HepG2 (cell line): ENCODE measurements around the gene ACAT2. TPM values are rescaled to one million over a fixed set of nuclear protein-coding genes. Genes with fewer than 3 reads are reported as not detected.

Experiments
- ATAC-seq: fragments of 200-7000 bp; cut with Tn5 transposase; 3 replicates; pipeline ENCODE4 v1.9.1; 2020; ENCODE audit warnings: mild to moderate bottlenecking, moderate library complexity
- BruUV-seq: library from RNA; stranded (reverse); fragments of 400-500 nt; replicated peaks from 2 replicates; lab custom pipeline; 2021; lab: Mats Ljungman, UMichigan
- CTCF ChIA-PET: fragments of 300-600 bp; formaldehyde crosslinking; extraction: SDS; loops from one replicate; lab custom pipeline; 2021; ENCODE audit warnings: low total read pairs, inconsistent platforms, low intra/inter-chr PET ratio; lab: Yijun Ruan, JAX
- POLR2A ChIA-PET: fragments of 350-600 bp; sonication (Branson Sonifier 250); formaldehyde crosslinking; loops from one replicate; lab custom pipeline; 2020; ENCODE audit warnings: antibody characterized with exemption, inconsistent platforms; lab: Yijun Ruan, JAX
- DNase-seq: peaks from one replicate; pipeline ENCODE4 v3.0.0-alpha.2; 2015; ENCODE audit warnings: low spot score
- FAIRE-seq: peaks from 3 replicates; lab custom pipeline; 2011; peaks lifted over from hg19 to GRCh38; lab: Jason Lieb, UNC
- H2AFZ ChIP-seq: one replicate; pipeline ENCODE4 v1.6.1; 2011; ENCODE audit warnings: low read length, inconsistent platforms
- H3K27ac ChIP-seq: fragments of 300-600 bp; 3 replicates; pipeline ENCODE4 v1.8.0; 2011; ENCODE audit warnings: mixed run types, mild to moderate bottlenecking, mixed read lengths, low read length, inconsistent platforms; ENCODE audit not compliant: insufficient read depth; ENCODE audit errors: extremely low read length
- H3K27me3 ChIP-seq, 2 experiments: fragments of 200-600 bp in 1 of 2; 2 replicates in 1 of 2; 3 replicates in 1 of 2; pipeline versions ENCODE4 v1.6.0 to v1.8.0; 2011; ENCODE audit warnings: low read length in 2 of 2, mild to moderate bottlenecking in 2 of 2, moderate library complexity in 2 of 2, inconsistent platforms in 1 of 2; ENCODE audit not compliant: insufficient read depth in 2 of 2, control insufficient read depth in 1 of 2
- H3K36me3 ChIP-seq, 2 experiments: fragments of 200-600 bp in 1 of 2; replicated peaks in 1 of 2; 2 replicates in 1 of 2; 3 replicates in 1 of 2; pipeline versions ENCODE4 v1.5.1 to v1.8.0; 2011; ENCODE audit warnings: low read length in 2 of 2, inconsistent platforms in 1 of 2; ENCODE audit not compliant: insufficient read depth in 2 of 2, control insufficient read depth in 1 of 2
- H3K4me1 ChIP-seq: 2 replicates; pipeline ENCODE4 v1.5.1; 2012; ENCODE audit warnings: low read length, inconsistent platforms; ENCODE audit not compliant: insufficient read depth
- H3K4me2 ChIP-seq: 2 replicates; pipeline ENCODE4 v1.6.0; 2011; ENCODE audit warnings: low read depth, low read length, inconsistent platforms
- H3K4me3 ChIP-seq, 3 experiments: fragments of 200-600 bp in 1 of 3; sonication (generic), shearing (Covaris generic) in 1 of 3; replicated peaks in 1 of 3; 2 replicates each; pipeline ENCODE4 v1.5.1; 2011 to 2016; ENCODE audit warnings: low read length in 3 of 3, inconsistent platforms in 2 of 3, low read depth in 2 of 3, mild to moderate bottlenecking in 2 of 3, control low read depth in 1 of 3, mixed read lengths in 1 of 3; ENCODE audit not compliant: insufficient read depth in 1 of 3
- H3K79me2 ChIP-seq: one replicate; pipeline ENCODE4 v1.6.1; 2011; ENCODE audit warnings: low read length, inconsistent platforms; ENCODE audit not compliant: insufficient read depth
- H3K9ac ChIP-seq: 2 replicates; pipeline ENCODE4 v1.6.0; 2011; ENCODE audit warnings: mild to moderate bottlenecking, low read depth, low read length, inconsistent platforms; ENCODE audit not compliant: insufficient read depth
- H3K9me3 ChIP-seq: 2 replicates; pipeline ENCODE4 v1.5.1; 2012; ENCODE audit warnings: mild to moderate bottlenecking, low read length
- H4K20me1 ChIP-seq: 2 replicates; pipeline ENCODE4 v1.6.0; 2011; ENCODE audit warnings: inconsistent platforms, mild to moderate bottlenecking, low read length, moderate library complexity; ENCODE audit not compliant: insufficient read depth
- AHR ChIP-seq: IDR thresholded peaks from 2 replicates; pipeline ENCODE4 v1.6.1; 2018; ENCODE audit warnings: missing genetic modification reagents, missing compliant biosample characterization
- CERS6 ChIP-seq: sonication (generic); formaldehyde crosslinking; IDR thresholded peaks from 2 replicates; pipeline ENCODE4 v1.5.0; 2020; ENCODE audit warnings: missing genetic modification reagents
- FOXK2 ChIP-seq: fragments of 450-650 bp; IDR thresholded peaks from 2 replicates; pipeline ENCODE4 v1.6.1; 2016
- GTF3A ChIP-seq: sonication (generic); formaldehyde crosslinking; conservative IDR thresholded peaks from 2 replicates; pipeline ENCODE4 v1.4.0; 2020; ENCODE audit warnings: mild to moderate bottlenecking, missing genetic modification reagents
- HMGXB4 ChIP-seq, 2 experiments: sonication (generic) in 1 of 2; formaldehyde crosslinking in 1 of 2; IDR thresholded peaks; 2 replicates each; pipeline versions ENCODE4 v1.4.0 to v1.6.1; 2018 to 2020; ENCODE audit warnings: missing genetic modification reagents in 2 of 2, borderline replicate concordance in 1 of 2, low read depth in 1 of 2, mild to moderate bottlenecking in 1 of 2, missing biosample characterization in 1 of 2
- HOXA5 ChIP-seq: sonication (generic); formaldehyde crosslinking; IDR thresholded peaks from 2 replicates; pipeline ENCODE4 v1.4.0; 2020; ENCODE audit warnings: missing genetic modification reagents
- KDM4B ChIP-seq: sonication (generic); formaldehyde crosslinking; IDR thresholded peaks from 2 replicates; pipeline ENCODE4 v1.4.0; 2020; ENCODE audit warnings: missing genetic modification reagents
- SMC3 ChIP-seq: IDR thresholded peaks from 2 replicates; pipeline ENCODE4 v1.6.1; 2011; ENCODE audit warnings: low read length, improper control_type of control experiment
- STAG1 ChIP-seq: sonication (generic); formaldehyde crosslinking; IDR thresholded peaks from 2 replicates; pipeline ENCODE4 v1.4.0; 2020; ENCODE audit warnings: missing genetic modification reagents
- ZGPAT ChIP-seq: IDR thresholded peaks from 2 replicates; pipeline ENCODE4 v1.6.1; 2016; ENCODE audit warnings: mild to moderate bottlenecking
- ZNF234 ChIP-seq: sonication (generic); formaldehyde crosslinking; conservative IDR thresholded peaks from 2 replicates; pipeline ENCODE4 v1.5.1; 2020; ENCODE audit warnings: mild to moderate bottlenecking, missing genetic modification reagents
- ZNF33A ChIP-seq: sonication (generic); formaldehyde crosslinking; IDR thresholded peaks from 2 replicates; pipeline ENCODE4 v1.5.1; 2020; ENCODE audit warnings: missing genetic modification reagents, mild to moderate bottlenecking, moderate library complexity, borderline replicate concordance
- ZNF362 ChIP-seq: sonication (generic); formaldehyde crosslinking; IDR thresholded peaks from 2 replicates; pipeline ENCODE4 v1.4.0; 2020; ENCODE audit warnings: missing genetic modification reagents, mild to moderate bottlenecking, borderline replicate concordance
- ZNF556 ChIP-seq: sonication (generic); formaldehyde crosslinking; IDR thresholded peaks from 2 replicates; pipeline ENCODE4 v1.4.0; 2020; ENCODE audit warnings: mild to moderate bottlenecking, missing genetic modification reagents, borderline replicate concordance
- WGBS: methylation state at CpG from one replicate; pipeline ENCODE4 v1.1.6; 2017; ENCODE audit warnings: low lambda C conversion rate; 5-methylcytosine and 5-hydroxymethylcytosine counted together
- in situ Hi-C: cut with HindIII; loops from 2 replicates; pipeline ENCODE4 v1.10.0; 2017; ENCODE audit warnings: low pct_unique_long_range_greater_than_20kb; ENCODE audit not compliant: extremely low pct_ligation_motif_present
- intact Hi-C: fragments of 100-400 bp; cut with micrococcal nuclease; formaldehyde crosslinking; loops from one replicate; pipeline ENCODE4 v1.10.0; 2022; ENCODE audit not compliant: unreplicated experiment
- polyA plus RNA-seq, 8 experiments: library from polyadenylated mRNA; depleted of rRNA in 3 of 8; stranded (reverse) in 7 of 8; unstranded in 1 of 8; fragments of >200 nt; fragmentation: Illumina TruSeq in 4 of 8; extraction: Trizol in 4 of 8; gene quantifications; 2 replicates each; pipeline versions ENCODE4 v1.2.1 to v1.2.3, GENCODE V29; 2011 to 2016; ENCODE audit warnings: low read depth in 4 of 8, missing spikeins in 1 of 8, mixed read lengths in 1 of 8; ENCODE audit not compliant: insufficient read depth in 1 of 8
- total RNA-seq, 5 experiments: library from RNA; depleted of rRNA; stranded (reverse); fragments of >200 nt; fragmentation: Illumina TruSeq; extraction: Trizol; gene quantifications; 2 replicates each; pipeline ENCODE4 v1.2.3, GENCODE V29; 2016; ENCODE audit warnings: low read depth in 1 of 5

ACAT2 gene
- total and polyA plus RNA-seq, 2 of the 13 experiments (the other 11 are each of a cell fraction or from before 2014, with no cell fraction given), result 121 to 534 TPM

GRCh38 chr6:159720708-159721107 lies 41.1 kb upstream of the ACAT2 start:
- H4K20me1 ChIP-seq, result peaks cover 4% of the 10 kb centered on the region; the same call in 1 of the 2 replicates
- no peak overlapping the region for H3K4me3 ChIP-seq
- H3K4me2 ChIP-seq, result no peak overlapping the region
- no peak overlapping the region for H2AFZ ChIP-seq
- WGBS, result 46% methylated on average over 7 of the region's 7 CpGs
- DNase-seq (peak; percentile 82), FAIRE-seq (peak; percentile 72), ATAC-seq (peak; percentile 52)
- peaks cover 22% of the 10 kb centered on the region for H3K4me1 ChIP-seq
- in situ Hi-C loops, result no loop called here
- intact Hi-C loops, result loop anchor here (1.0 kb wide), 1 partner anchor 29 kb away; no protein-coding TSS in a partner anchor
- no TSS peak for BruUV-seq
- ChIA-PET POLR2A (interaction anchor here (1.1 to 9.1 kb wide), 3 partner anchors 28 to 69 kb away, joined by 3 to 144 read pairs (median 6); partner anchors contain the start of genes MRPL18, SOD2 and TCP1), CTCF (interaction anchor here (0.6 to 1.5 kb wide), 2 partner anchors 38 to 91 kb away, joined by 3 read pairs; no protein-coding TSS in a partner anchor)
- no peak overlapping the region for H3K9ac ChIP-seq
- H3K9me3 ChIP-seq, result no peaks in the 10 kb centered on the region
- H3K79me2 ChIP-seq, result peaks cover 36% of the 10 kb centered on the region
- H3K27me3 ChIP-seq, result no peaks in the 10 kb centered on the region
- no peaks in the 10 kb centered on the region for H3K36me3 ChIP-seq
- H3K27ac ChIP-seq, result no peak overlapping the region
- TF ChIP-seq ZNF33A (CRISPR knock-in tag) (no peak), FOXK2 (no peak), AHR (CRISPR knock-in tag) (no peak), GTF3A (CRISPR knock-in tag) (no peak), ZNF362 (CRISPR knock-in tag) (peak; percentile 96), ZNF234 (CRISPR knock-in tag) (no peak), ZGPAT (0 out of 2 replicates have a peak, but pooled peaks have one; percentile 19), CERS6 (no peak), ZNF556 (CRISPR knock-in tag) (no peak), KDM4B (CRISPR knock-in tag) (no peak), HMGXB4 (CRISPR knock-in tag; IDR thresholded peaks at IDR 0.05; ENCODE audit: borderline replicate concordance in 1 of 2, low read depth in 1 of 2) (0 out of 4 replicates have a peak, but pooled peaks of 1 of the 2 experiments have one; percentile 36), SMC3 (peak; percentile 57), HOXA5 (CRISPR knock-in tag) (0 out of 2 replicates have a peak, but pooled peaks have one; percentile 36), STAG1 (CRISPR knock-in tag) (peak; percentile 48)
